MM.1S (cell line): ENCODE data around the gene CHI3L1.

Source experiments
- DNase-seq: peaks from one replicate; pipeline ENCODE4 v3.0.0-alpha.2; 2015
- H2AFZ ChIP-seq: fragments of 300-600 bp; sonication (generic); 2 replicates; pipeline ENCODE4 v1.6.0; 2016; ENCODE audit warnings: antibody characterized with exemption, low read length
- H3F3A ChIP-seq: fragments of 300-600 bp; sonication (generic); 2 replicates; pipeline ENCODE4 v1.6.1; 2016; ENCODE audit warnings: mild to moderate bottlenecking, antibody characterized with exemption, low read length, moderate library complexity, mixed read lengths; ENCODE audit not compliant: insufficient read depth
- H3K27ac ChIP-seq: fragments of 300-600 bp; sonication (generic); 2 replicates; pipeline ENCODE4 v1.5.1; 2016; ENCODE audit warnings: mild to moderate bottlenecking, low read length
- H3K27me3 ChIP-seq: fragments of 300-600 bp; sonication (generic); replicated peaks from 2 replicates; pipeline ENCODE4 v1.6.0; 2016; ENCODE audit warnings: low read length; ENCODE audit not compliant: insufficient read depth
- H3K36me3 ChIP-seq: fragments of 300-600 bp; sonication (generic); replicated peaks from 2 replicates; pipeline ENCODE4 v1.6.1; 2016; ENCODE audit warnings: mild to moderate bottlenecking, low read length, mixed read lengths; ENCODE audit not compliant: insufficient read depth
- H3K4me1 ChIP-seq: fragments of 300-600 bp; sonication (generic); 2 replicates; pipeline ENCODE4 v1.6.1; 2016; ENCODE audit warnings: low read length, mixed read lengths
- H3K4me2 ChIP-seq: fragments of 300-600 bp; sonication (generic); 2 replicates; pipeline ENCODE4 v1.6.0; 2016; ENCODE audit warnings: low read depth, low read length
- H3K4me3 ChIP-seq: fragments of 300-600 bp; sonication (generic); 2 replicates; pipeline ENCODE4 v1.5.1; 2016; ENCODE audit warnings: low read length, mixed read lengths
- H3K79me2 ChIP-seq: fragments of 300-600 bp; sonication (generic); 2 replicates; pipeline ENCODE4 v1.6.1; 2016; ENCODE audit warnings: mixed run types, low read length, mixed read lengths
- H3K9ac ChIP-seq: fragments of 300-600 bp; sonication (generic); 2 replicates; pipeline ENCODE4 v1.6.1; 2016; ENCODE audit warnings: low read length, mixed read lengths
- H3K9me2 ChIP-seq: fragments of 300-600 bp; sonication (generic); replicated peaks from 2 replicates; pipeline ENCODE4 v1.6.1; 2016; ENCODE audit warnings: mild to moderate bottlenecking, low read length, mixed read lengths; ENCODE audit not compliant: insufficient read depth
- H3K9me3 ChIP-seq: fragments of 300-600 bp; sonication (generic); replicated peaks from 2 replicates; pipeline ENCODE4 v1.6.1; 2016; ENCODE audit warnings: mild to moderate bottlenecking, low read length, mixed read lengths; ENCODE audit not compliant: insufficient read depth
- H4K20me1 ChIP-seq: fragments of 300-600 bp; sonication (generic); 2 replicates; pipeline ENCODE4 v1.6.1; 2016; ENCODE audit warnings: mild to moderate bottlenecking, low read length, moderate library complexity, mixed read lengths; ENCODE audit not compliant: insufficient read depth
- CTCF ChIP-seq: fragments of 300-600 bp; sonication (generic); IDR thresholded peaks from 2 replicates; pipeline ENCODE4 v1.5.1; 2016; ENCODE audit warnings: antibody characterized with exemption, low read length, mixed read lengths
- EZH2 ChIP-seq: fragments of 300-600 bp; sonication (generic); optimal IDR thresholded peaks from 2 replicates; pipeline ENCODE3; 2017; ENCODE audit warnings: low read depth, mild to moderate bottlenecking, antibody characterized with exemption, low read length, mixed read lengths
- EZH2phosphoT487 ChIP-seq: fragments of 300-600 bp; sonication (generic); IDR thresholded peaks from 2 replicates; pipeline ENCODE4 v1.6.1; 2018; ENCODE audit warnings: antibody characterized with exemption, low read length

The CHI3L1 gene

GRCh38 chr1:203199816-203200571, 13.5 kb upstream of the CHI3L1 start:
- H3K27ac ChIP-seq: no peak overlapping the region
- no peaks in the 10 kb centered on the region for H4K20me1 ChIP-seq
- no peak overlapping the region for H3K9ac ChIP-seq
- no peaks in the 10 kb centered on the region for H3F3A ChIP-seq
- no peak overlapping the region for H3K4me3 ChIP-seq
- no peak for TF ChIP-seq EZH2
- no peak for TF ChIP-seq EZH2phosphoT487
- TF ChIP-seq CTCF: no peak
- no peaks in the 10 kb centered on the region for H3K79me2 ChIP-seq
- no peak for DNase-seq
- H3K9me2 ChIP-seq: no peaks in the 10 kb centered on the region
- no peaks in the 10 kb centered on the region for H3K36me3 ChIP-seq
- H2AFZ ChIP-seq: no peak overlapping the region
- H3K27me3 ChIP-seq: no peaks in the 10 kb centered on the region
- peaks cover 5% of the 10 kb centered on the region; the same call in 1 of the 2 replicates for H3K4me1 ChIP-seq
- H3K4me2 ChIP-seq: no peak overlapping the region
- no peaks in the 10 kb centered on the region for H3K9me3 ChIP-seq

- TF ChIP-seq CTCF (no peak), EZH2 (no peak), EZH2phosphoT487 (no peak)
Measured at GRCh38 chr1:203199481-203199815, 12.9 kb upstream of the CHI3L1 start.

GRCh38 chr1:203199002-203199401, 12.5 kb upstream of the CHI3L1 start:
- H3K27ac ChIP-seq: no peak overlapping the region
- DNase-seq: no peak
- H3F3A ChIP-seq: no peaks in the 10 kb centered on the region
- peaks cover 5% of the 10 kb centered on the region; the same call in 1 of the 2 replicates for H3K4me1 ChIP-seq
- no peaks in the 10 kb centered on the region for H3K9me2 ChIP-seq
- TF ChIP-seq CTCF (no peak), EZH2phosphoT487 (no peak), EZH2 (no peak)
- no peak overlapping the region for H3K4me2 ChIP-seq
- H3K9ac ChIP-seq: no peak overlapping the region
- no peaks in the 10 kb centered on the region for H3K9me3 ChIP-seq
- H3K79me2 ChIP-seq: no peaks in the 10 kb centered on the region
- no peaks in the 10 kb centered on the region for H3K36me3 ChIP-seq
- H3K27me3 ChIP-seq: no peaks in the 10 kb centered on the region
- no peaks in the 10 kb centered on the region for H4K20me1 ChIP-seq
- H3K4me3 ChIP-seq: no peak overlapping the region
- no peak overlapping the region for H2AFZ ChIP-seq

More at GRCh38 chr1:203199481-203199815, 12.9 kb upstream of the CHI3L1 start:
- H3K4me2 ChIP-seq: no peak overlapping the region
- H3K27ac ChIP-seq: no peak overlapping the region
- H3K9me3 ChIP-seq: no peaks in the 10 kb centered on the region
- H4K20me1 ChIP-seq: no peaks in the 10 kb centered on the region
- DNase-seq: no peak
- no peaks in the 10 kb centered on the region for H3F3A ChIP-seq
- peaks cover 5% of the 10 kb centered on the region; the same call in 1 of the 2 replicates for H3K4me1 ChIP-seq
- no peak overlapping the region for H2AFZ ChIP-seq
- no peak overlapping the region for H3K4me3 ChIP-seq
- H3K9me2 ChIP-seq: no peaks in the 10 kb centered on the region
- no peak overlapping the region for H3K9ac ChIP-seq
- no peaks in the 10 kb centered on the region for H3K27me3 ChIP-seq
- no peaks in the 10 kb centered on the region for H3K36me3 ChIP-seq
- H3K79me2 ChIP-seq: no peaks in the 10 kb centered on the region
